H9 (cell line): ENCODE measurements around the gene SDHB. TPM values are rescaled to one million over a fixed set of nuclear protein-coding genes. Genes with fewer than 3 reads are reported as not detected.

ENCODE experiments used
- DNase-seq: peaks from one replicate; pipeline ENCODE4 v3.0.0-alpha.2; 2017
- H2AFZ ChIP-seq: one replicate; pipeline ENCODE4 v1.6.1; 2013; ENCODE audit warnings: mild to moderate bottlenecking, low read length, control low read depth, moderate library complexity
- H2AK5ac ChIP-seq: 2 replicates; pipeline ENCODE4 v1.6.1; 2013; ENCODE audit warnings: low read length, control low read depth, mixed read lengths; ENCODE audit not compliant: insufficient read length
- H2BK120ac ChIP-seq: one replicate; pipeline ENCODE4 v1.6.1; 2013; ENCODE audit warnings: low read depth, mild to moderate bottlenecking, low read length, control low read depth, inconsistent platforms; ENCODE audit not compliant: poor library complexity, severe bottlenecking
- H2BK12ac ChIP-seq: 2 replicates; pipeline ENCODE4 v1.6.1; 2013; ENCODE audit warnings: low read length, control low read depth, mixed read lengths, low read depth; ENCODE audit not compliant: insufficient read length
- H2BK15ac ChIP-seq: 2 replicates; pipeline ENCODE4 v1.6.1; 2013; ENCODE audit warnings: low read depth, low read length, control low read depth
- H2BK20ac ChIP-seq: one replicate; pipeline ENCODE4 v1.6.1; 2013; ENCODE audit warnings: low read depth, mild to moderate bottlenecking, low read length, control low read depth, inconsistent platforms; ENCODE audit not compliant: poor library complexity, severe bottlenecking
- H2BK5ac ChIP-seq: 2 replicates; pipeline ENCODE4 v1.6.1; 2013; ENCODE audit warnings: low read length, control low read depth, mixed read lengths; ENCODE audit not compliant: insufficient read length
- H3K14ac ChIP-seq: 2 replicates; pipeline ENCODE4 v1.6.1; 2013; ENCODE audit warnings: low read length, control low read depth; ENCODE audit not compliant: insufficient read depth
- H3K18ac ChIP-seq: 2 replicates; pipeline ENCODE4 v1.6.1; 2013; ENCODE audit warnings: low read depth, mild to moderate bottlenecking, mixed read lengths, low read length, control low read depth; ENCODE audit not compliant: insufficient read length
- H3K23ac ChIP-seq: 2 replicates; pipeline ENCODE4 v1.6.1; 2013; ENCODE audit warnings: low read length, control low read depth, mixed read lengths, low read depth; ENCODE audit not compliant: insufficient read length
- H3K23me2 ChIP-seq: 2 replicates; pipeline ENCODE4 v1.6.1; 2013; ENCODE audit warnings: low read depth, mild to moderate bottlenecking, mixed read lengths, low read length, control low read depth; ENCODE audit not compliant: insufficient read length, poor library complexity, severe bottlenecking
- H3K27ac ChIP-seq: 2 replicates; pipeline ENCODE4 v1.5.1; 2013; ENCODE audit warnings: low read length, control low read depth, mixed read lengths, low read depth; ENCODE audit not compliant: insufficient read length
- H3K27me3 ChIP-seq: 2 replicates; pipeline ENCODE4 v1.6.1; 2013; ENCODE audit warnings: low read length, control low read depth, inconsistent platforms; ENCODE audit not compliant: insufficient read depth
- H3K4ac ChIP-seq: 2 replicates; pipeline ENCODE4 v1.6.1; 2013; ENCODE audit warnings: low read depth, mild to moderate bottlenecking, control low read depth, inconsistent platforms, low read length, moderate library complexity
- H3K4me1 ChIP-seq: 2 replicates; pipeline ENCODE4 v1.6.1; 2013; ENCODE audit warnings: low read length, control low read depth, inconsistent platforms; ENCODE audit not compliant: insufficient read depth
- H3K4me2 ChIP-seq: 2 replicates; pipeline ENCODE4 v1.6.1; 2013; ENCODE audit warnings: low read length, control low read depth, mixed read lengths; ENCODE audit not compliant: insufficient read length, insufficient read depth
- H3K56ac ChIP-seq: 2 replicates; pipeline ENCODE4 v1.6.1; 2013; ENCODE audit warnings: low read depth, mild to moderate bottlenecking, mixed read lengths, low read length, control low read depth; ENCODE audit not compliant: insufficient read length
- H3K79me1 ChIP-seq: 2 replicates; pipeline ENCODE4 v1.6.1; 2013; ENCODE audit warnings: low read depth, mild to moderate bottlenecking, moderate library complexity, low read length, control low read depth, inconsistent platforms; ENCODE audit not compliant: insufficient read depth, poor library complexity, severe bottlenecking
- H3K79me2 ChIP-seq: 2 replicates; pipeline ENCODE4 v1.6.1; 2013; ENCODE audit warnings: low read length, control low read depth, inconsistent platforms; ENCODE audit not compliant: insufficient read depth
- H3K9ac ChIP-seq: 2 replicates; pipeline ENCODE4 v1.6.1; 2013; ENCODE audit warnings: low read length, control low read depth, mixed read lengths; ENCODE audit not compliant: insufficient read length; ENCODE audit errors: extremely low read depth
- H3K9me3 ChIP-seq: one replicate; pipeline ENCODE4 v1.6.1; 2013; ENCODE audit warnings: low read depth, low read length, inconsistent platforms; ENCODE audit not compliant: control insufficient read depth
- H3T11ph ChIP-seq: one replicate; pipeline ENCODE4 v1.6.1; 2013; ENCODE audit warnings: mild to moderate bottlenecking, low read length, control low read depth, inconsistent platforms
- H4K20me1 ChIP-seq: one replicate; pipeline ENCODE4 v1.6.1; 2013; ENCODE audit not compliant: control insufficient read depth, insufficient read length, insufficient read depth
- H4K5ac ChIP-seq: 2 replicates; pipeline ENCODE4 v1.6.1; 2013; ENCODE audit warnings: low read depth, mild to moderate bottlenecking, mixed read lengths, low read length, control low read depth; ENCODE audit not compliant: insufficient read length
- H4K8ac ChIP-seq: replicated peaks from 2 replicates; pipeline ENCODE4 v1.6.1; 2013; ENCODE audit warnings: low read length, control low read depth, mixed read lengths, low read depth; ENCODE audit not compliant: insufficient read length
- H4K91ac ChIP-seq: 2 replicates; pipeline ENCODE4 v1.6.1; 2013; ENCODE audit warnings: low read depth, mild to moderate bottlenecking, moderate library complexity, mixed read lengths, low read length, control low read depth; ENCODE audit not compliant: insufficient read length
- H3K27ac Mint-ChIP-seq, 3 experiments: 2 replicates in 2 of 3; 3 replicates in 1 of 3; pipeline ENCODE4 v1.8.0; 2020 to 2021; ENCODE audit warnings: mixed read lengths in 3 of 3, mild to moderate bottlenecking in 1 of 3, moderate library complexity in 1 of 3
- H3K27me3 Mint-ChIP-seq: 2 replicates; pipeline ENCODE4 v1.8.0; 2021; ENCODE audit warnings: low read depth, mild to moderate bottlenecking, moderate library complexity, mixed read lengths
- H3K36me3 Mint-ChIP-seq, 3 experiments: 2 replicates in 2 of 3; 3 replicates in 1 of 3; pipeline ENCODE4 v1.8.0; 2020 to 2021; ENCODE audit warnings: low read depth in 3 of 3, mixed read lengths in 3 of 3; ENCODE audit not compliant: insufficient read depth in 1 of 3
- H3K4me1 Mint-ChIP-seq, 2 experiments: 2 replicates each; pipeline ENCODE4 v1.8.0; 2020; ENCODE audit warnings: mixed read lengths in 2 of 2
- H3K4me3 Mint-ChIP-seq, 2 experiments: 2 replicates in 1 of 2; 3 replicates in 1 of 2; pipeline ENCODE4 v1.8.0; 2020 to 2021; ENCODE audit warnings: mild to moderate bottlenecking in 2 of 2, mixed read lengths in 2 of 2, moderate library complexity in 1 of 2
- H3K9me3 Mint-ChIP-seq, 2 experiments: 2 replicates in 1 of 2; 3 replicates in 1 of 2; pipeline ENCODE4 v1.8.0; 2020; ENCODE audit warnings: mild to moderate bottlenecking in 2 of 2, mixed read lengths in 2 of 2, moderate library complexity in 1 of 2
- CTCF ChIP-seq: fragments of 200-600 bp; sonication (generic); conservative IDR thresholded peaks from 3 replicates; pipeline ENCODE4 v1.8.0; 2021; ENCODE audit warnings: antibody characterized with exemption, mild to moderate bottlenecking
- WGBS: extraction: QIAGEN DNeasy Blood & Tissue Kit; methylation state at CpG from one replicate; pipeline ENCODE4 v1.1.7; 2013; ENCODE audit warnings: missing lambda C conversion rate, low lambda C conversion rate, mixed read lengths; ENCODE audit not compliant: insufficient read length; ENCODE audit errors: extremely low coverage; 5-methylcytosine and 5-hydroxymethylcytosine counted together
- total RNA-seq: library from RNA; stranded (reverse); gene quantifications from 2 replicates; pipeline ENCODE4 v1.2.1, GENCODE V29; 2021

SDHB gene
- total RNA-seq, 1 experiment from 2014 or later = 77.5 TPM

- Histone ChIP-seq H2BK120ac (no peak overlapping the region), H3K14ac (no peak overlapping the region), H3K79me1 (no peaks in the 10 kb centered on the region), H4K8ac (no peak overlapping the region), H2BK5ac (no peak overlapping the region), H2AK5ac (no peak overlapping the region), H3K27me3 (no peaks in the 10 kb centered on the region), H3K23me2 (no peaks in the 10 kb centered on the region), H2BK15ac (no peak overlapping the region), H3K9ac (no peak overlapping the region), H3K4me2 (no peak overlapping the region), H3K9me3 (no peaks in the 10 kb centered on the region), H3K18ac (no peak overlapping the region), H3K56ac (no peak overlapping the region), H4K91ac (no peak overlapping the region), H2BK20ac (no peak overlapping the region), H2BK12ac (no peak overlapping the region), H3K79me2 (no peaks in the 10 kb centered on the region), H4K20me1 (no peaks in the 10 kb centered on the region), H3K4me1 (no peaks in the 10 kb centered on the region), H3K4ac (no peak overlapping the region), H4K5ac (no peak overlapping the region), H3T11ph (no peak overlapping the region), H2AFZ (no peak overlapping the region), H3K27ac (no peak overlapping the region), H3K23ac (no peak overlapping the region)
- Mint-ChIP-seq H3K27ac (no peak overlapping the region), H3K4me1 (peaks cover 13 to 27% of the 10 kb centered on the region in 2 experiments), H3K9me3 (no peaks in the 10 kb centered on the region; a peak in 2 of 5 replicates), H3K27me3 (no peaks in the 10 kb centered on the region; the same call in none of the 2 replicates), H3K4me3 (no peak overlapping the region), H3K36me3 (no peaks in the 10 kb centered on the region)
- WGBS = no CpG with 5 or more reads among the region's 1 CpG
- TF ChIP-seq CTCF = no peak
- DNase-seq = no peak
Measured at GRCh38 chr1:17096584-17096983, 42.8 kb upstream of the SDHB start.
